ENCODE data around the gene TFAP2E.

- TF ChIP-seq, protein P1, sequence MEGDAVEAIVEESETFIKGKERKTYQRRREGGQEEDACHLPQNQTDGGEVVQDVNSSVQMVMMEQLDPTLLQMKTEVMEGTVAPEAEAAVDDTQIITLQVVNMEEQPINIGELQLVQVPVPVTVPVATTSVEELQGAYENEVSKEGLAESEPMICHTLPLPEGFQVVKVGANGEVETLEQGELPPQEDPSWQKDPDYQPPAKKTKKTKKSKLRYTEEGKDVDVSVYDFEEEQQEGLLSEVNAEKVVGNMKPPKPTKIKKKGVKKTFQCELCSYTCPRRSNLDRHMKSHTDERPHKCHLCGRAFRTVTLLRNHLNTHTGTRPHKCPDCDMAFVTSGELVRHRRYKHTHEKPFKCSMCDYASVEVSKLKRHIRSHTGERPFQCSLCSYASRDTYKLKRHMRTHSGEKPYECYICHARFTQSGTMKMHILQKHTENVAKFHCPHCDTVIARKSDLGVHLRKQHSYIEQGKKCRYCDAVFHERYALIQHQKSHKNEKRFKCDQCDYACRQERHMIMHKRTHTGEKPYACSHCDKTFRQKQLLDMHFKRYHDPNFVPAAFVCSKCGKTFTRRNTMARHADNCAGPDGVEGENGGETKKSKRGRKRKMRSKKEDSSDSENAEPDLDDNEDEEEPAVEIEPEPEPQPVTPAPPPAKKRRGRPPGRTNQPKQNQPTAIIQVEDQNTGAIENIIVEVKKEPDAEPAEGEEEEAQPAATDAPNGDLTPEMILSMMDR (IDR thresholded peaks at IDR 0.05), result no peak
- TF ChIP-seq POLR2A (IDR thresholded peaks at IDR 0.05), result no peak
Observed at GRCh38 chr1:35535243-35535642, 37.9 kb upstream of the TFAP2E start.

Measured in right lobe of liver (tissue), 4 donors.